ENCODE results near the gene CFAP100.

CFAP100 gene

GRCh38 chr3:126436826-126437717 lies 42.4 kb downstream of the CFAP100 start:
- no peak overlapping the region for H3K27ac ChIP-seq
- DNase-seq (ENCODE audit: low read depth, low spot score): no peak

DNA sequence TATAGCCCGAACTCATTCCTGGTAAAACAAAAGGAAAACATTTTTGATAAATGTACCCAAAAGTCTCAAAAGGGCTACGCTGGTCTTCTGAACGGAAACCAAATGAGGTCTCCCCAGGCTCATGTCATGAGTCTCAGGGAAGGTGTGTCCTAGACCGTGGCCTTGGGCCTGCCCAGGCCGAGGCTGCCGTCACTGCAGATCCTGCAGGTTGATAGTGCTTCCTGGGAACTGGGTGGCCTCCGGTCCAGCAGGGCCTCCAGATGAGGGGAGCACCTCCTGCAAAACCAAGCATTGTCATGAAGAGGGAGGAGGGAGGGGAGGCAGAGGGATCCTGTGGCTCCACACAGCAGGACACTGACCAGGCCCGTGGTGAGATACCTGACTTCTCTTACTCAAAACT lies 43.5 kb downstream of the CFAP100 start:
- no peak overlapping the region for H3K27ac ChIP-seq
- no peak for DNase-seq (ENCODE audit: low read depth, low spot score)

GRCh38 chr3:126438746-126439145 lies 44.0 kb downstream of the CFAP100 start:
- DNase-seq (ENCODE audit: low read depth, low spot score): no peak

GRCh38 chr3:126439346-126439967 lies 44.7 kb downstream of the CFAP100 start:
- no peak for DNase-seq (ENCODE audit: low read depth, low spot score)
- no peak overlapping the region for H3K27ac ChIP-seq

More at GRCh38 chr3:126438746-126439145, 44.0 kb downstream of the CFAP100 start:
- no peak overlapping the region for H3K27ac ChIP-seq

DNA sequence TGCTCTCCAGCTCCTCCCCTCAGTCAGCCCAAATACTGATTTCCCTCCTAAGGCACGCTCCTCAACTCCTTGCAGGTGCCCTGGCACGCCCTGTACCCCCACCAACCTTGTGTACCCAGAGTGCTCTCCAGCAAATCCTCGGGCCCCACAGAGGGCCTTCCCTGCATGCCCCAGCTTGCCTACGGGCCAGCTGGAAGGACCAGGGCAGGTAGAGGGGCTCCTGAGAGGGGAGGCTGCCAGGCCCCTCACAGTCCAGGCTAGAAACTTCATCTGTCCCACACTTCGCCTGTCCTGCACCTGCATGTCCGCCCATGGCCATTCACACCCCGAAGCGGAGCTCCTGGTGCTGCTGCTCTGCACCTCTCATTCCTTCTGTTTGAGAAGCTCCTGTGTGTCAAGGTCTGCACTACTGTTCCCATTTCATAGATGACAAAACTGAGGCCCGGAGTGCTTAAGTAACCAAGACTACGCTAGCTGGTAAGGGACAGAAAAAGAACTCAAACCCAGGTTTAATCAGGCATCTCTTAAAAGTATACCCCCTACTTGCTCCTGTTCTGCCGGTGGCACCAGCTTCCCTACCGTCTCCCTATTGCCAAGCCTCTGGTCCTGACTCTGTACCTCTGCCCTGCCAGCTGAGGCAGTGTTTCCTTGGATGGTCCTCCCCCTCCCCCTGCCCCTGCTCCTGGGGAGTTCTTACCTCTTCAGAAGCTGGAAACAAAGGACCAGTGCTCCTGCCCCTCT lies 45.4 kb downstream of the CFAP100 start:
- no peak for DNase-seq (ENCODE audit: low read depth, low spot score)
- no peak overlapping the region for H3K27ac ChIP-seq

GRCh38 chr3:126440709-126440995 lies 45.9 kb downstream of the CFAP100 start:
- DNase-seq (ENCODE audit: low read depth, low spot score): no peak
- no peak overlapping the region for H3K27ac ChIP-seq

GRCh38 chr3:126441256-126441880 lies 46.7 kb downstream of the CFAP100 start:
- H3K27ac ChIP-seq: no peak overlapping the region
- DNase-seq (ENCODE audit: low read depth, low spot score): no peak

DNA sequence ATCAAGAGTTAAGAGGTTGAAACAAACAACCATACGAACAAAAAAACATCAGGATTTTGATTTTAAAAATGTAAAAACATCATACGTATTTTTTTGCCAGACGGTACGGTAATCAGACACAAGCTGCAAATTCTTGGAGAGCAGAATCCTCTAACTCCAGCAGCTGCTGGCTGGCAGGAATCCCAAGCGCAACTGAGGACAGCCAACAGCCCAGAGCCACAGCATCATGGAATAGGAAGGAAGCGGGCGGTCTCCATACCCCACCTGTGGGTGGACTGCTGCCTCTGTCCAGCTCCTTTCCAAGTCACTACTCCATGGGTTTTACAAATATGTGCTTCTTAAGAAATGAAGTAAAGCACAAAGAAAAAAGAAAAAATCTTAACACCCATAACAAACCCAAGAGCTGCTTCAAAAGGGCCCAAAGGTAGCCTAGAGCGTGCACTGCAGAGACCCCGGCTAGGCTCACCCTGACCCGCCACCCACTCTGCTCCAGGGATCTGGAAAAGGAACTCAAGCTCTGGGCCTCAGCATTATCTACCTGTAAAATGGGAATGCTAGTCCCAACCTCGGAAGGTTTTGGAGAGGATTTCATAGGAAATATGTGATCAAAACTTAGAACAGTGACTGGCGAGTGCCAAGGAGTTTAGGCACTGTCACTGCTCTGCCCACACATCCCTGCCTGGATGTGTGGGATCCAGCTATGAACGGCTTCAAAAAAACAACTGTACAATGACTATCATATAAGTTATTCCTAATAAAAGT lies 47.6 kb downstream of the CFAP100 start:
- no peak for DNase-seq (ENCODE audit: low read depth, low spot score)
- no peak overlapping the region for H3K27ac ChIP-seq

DNA sequence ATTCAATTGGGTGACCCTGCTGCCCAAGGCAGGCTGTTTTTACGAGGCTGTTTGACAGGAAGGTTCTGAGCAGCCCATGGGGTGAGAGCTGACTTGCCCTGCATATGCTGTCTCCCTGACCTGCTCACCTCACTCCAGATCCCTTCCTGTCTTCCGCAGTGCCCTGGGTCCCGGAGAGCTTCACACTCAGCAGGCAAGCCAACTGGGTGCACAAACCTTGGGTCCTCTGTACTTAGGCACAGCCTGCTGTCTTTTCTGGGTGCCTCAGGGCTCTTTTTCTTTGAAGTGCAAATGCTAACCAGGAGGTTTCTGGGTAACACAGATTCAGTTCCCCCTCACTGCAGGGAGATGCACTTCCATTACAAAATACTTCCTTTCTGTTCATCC lies 48.1 kb downstream of the CFAP100 start:
- no peak overlapping the region for H3K27ac ChIP-seq
- DNase-seq (ENCODE audit: low read depth, low spot score): no peak

DNA sequence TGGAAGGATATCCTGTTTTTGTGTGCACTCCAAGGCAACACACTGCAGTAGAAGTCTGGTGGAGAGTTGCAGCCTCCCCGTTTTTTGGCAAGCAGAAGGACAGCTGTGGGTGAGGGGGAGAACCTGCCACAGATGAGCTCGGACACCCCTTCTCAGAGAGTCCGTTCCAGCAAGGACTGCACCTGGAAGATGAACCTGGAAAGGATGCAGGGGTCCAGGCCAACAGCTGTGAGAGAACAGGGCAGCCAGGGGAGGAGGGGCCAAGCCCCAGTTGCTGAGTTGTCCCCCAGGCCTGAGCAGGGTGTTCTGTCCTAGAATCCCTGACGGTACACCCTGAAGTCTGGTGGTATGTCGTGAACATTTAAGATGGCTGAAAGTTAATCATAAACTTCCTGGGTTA lies 50.8 kb downstream of the CFAP100 start:
- DNase-seq (ENCODE audit: low read depth, low spot score): no peak
- H3K27ac ChIP-seq: no peak overlapping the region

DNA sequence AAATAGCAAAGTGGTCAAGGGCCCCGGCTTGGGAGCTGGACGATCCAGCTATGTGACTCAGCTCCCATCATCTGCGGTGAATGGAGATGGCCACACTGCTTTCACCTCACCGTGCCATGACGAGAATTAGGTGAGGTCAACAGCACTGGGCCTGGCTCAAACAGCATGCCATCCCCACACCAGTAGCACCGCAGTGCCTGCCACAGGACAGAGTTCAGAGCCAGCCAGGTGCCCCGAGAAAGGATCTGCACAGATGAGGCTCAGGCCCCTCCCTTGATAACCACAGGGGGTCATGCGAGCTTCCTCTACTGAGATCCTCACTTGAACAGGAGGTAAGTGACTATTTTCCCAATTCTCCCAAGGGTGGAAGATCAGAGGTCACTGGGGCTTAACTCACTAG lies 51.6 kb downstream of the CFAP100 start:
- no peak for DNase-seq (ENCODE audit: low read depth, low spot score)
- no peak overlapping the region for H3K27ac ChIP-seq

- DNase-seq (ENCODE audit: low read depth, low spot score): peak; percentile 10
These were observed 52.1 kb downstream of the CFAP100 start for GRCh38 chr3:126446791-126447190.

DNA sequence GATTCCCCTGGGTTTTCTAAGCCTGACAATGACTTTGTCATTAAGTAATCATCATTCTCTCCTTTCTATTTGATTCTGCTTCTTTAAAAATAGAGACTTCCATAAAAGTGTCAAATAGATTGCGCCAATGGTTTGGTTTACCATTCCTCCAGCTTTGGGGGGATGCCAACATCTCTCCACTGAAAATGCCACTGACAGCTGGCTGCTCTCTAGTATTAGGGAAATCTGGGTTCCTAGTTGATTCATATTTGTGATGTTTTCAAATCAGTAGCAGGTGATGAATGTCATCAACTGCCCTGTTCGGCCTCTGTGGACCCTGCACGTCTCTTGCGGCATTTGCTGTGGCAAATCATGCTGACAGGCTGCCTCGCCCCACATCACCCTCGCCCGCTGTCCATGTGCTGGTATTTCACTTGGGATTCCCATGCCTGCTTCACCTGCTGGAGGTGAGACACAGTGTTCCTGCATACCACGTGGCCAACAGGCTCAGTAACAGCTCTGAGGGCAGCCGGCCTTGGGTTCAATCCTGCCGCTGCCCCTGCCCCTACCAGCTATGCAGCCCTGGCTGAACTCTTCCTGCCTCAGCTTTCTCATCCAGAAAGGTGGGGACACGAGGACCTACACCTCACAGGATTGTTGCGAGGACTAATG lies 52.9 kb downstream of the CFAP100 start:
- no peak overlapping the region for H3K27ac ChIP-seq
- DNase-seq (ENCODE audit: low read depth, low spot score): no peak

More at GRCh38 chr3:126446791-126447190, 52.1 kb downstream of the CFAP100 start:
- H3K27ac ChIP-seq: no peak overlapping the region

DNA sequence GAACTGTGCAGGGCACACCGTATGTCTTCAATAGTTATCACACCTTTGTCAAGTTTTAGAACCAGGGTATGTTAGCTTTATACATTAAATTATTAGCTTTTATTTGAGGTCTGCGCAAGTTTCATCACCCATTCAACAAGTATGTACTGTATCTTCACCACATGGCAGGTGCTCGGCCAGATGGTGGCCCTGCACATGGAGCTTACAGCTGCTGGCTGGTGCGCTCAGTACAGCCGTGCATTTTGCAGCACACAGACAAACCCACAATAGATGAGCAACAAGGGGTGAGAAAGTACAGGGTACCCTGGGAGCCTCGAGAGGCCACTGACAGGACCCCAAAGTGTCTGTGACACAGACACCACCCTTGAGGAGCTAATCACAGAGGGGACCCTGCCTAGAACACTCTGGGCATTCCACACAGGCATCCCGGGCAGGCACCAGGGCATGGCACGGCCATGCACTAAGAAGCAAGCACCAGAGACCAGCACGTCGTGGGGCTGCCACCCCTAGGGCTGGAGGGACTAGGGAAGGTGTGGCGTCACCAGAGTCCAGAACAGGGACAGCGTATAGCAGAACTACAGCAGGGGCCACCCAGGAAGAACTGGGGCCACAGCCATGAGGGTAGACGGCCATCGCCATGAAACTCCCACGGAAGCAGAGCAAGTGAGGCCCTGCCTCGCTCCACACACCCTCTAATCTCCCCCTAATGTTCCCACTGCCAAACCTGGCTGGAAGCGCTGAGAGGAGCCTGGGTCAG lies 53.6 kb downstream of the CFAP100 start:
- no peak overlapping the region for H3K27ac ChIP-seq
- DNase-seq (ENCODE audit: low read depth, low spot score): no peak

DNA sequence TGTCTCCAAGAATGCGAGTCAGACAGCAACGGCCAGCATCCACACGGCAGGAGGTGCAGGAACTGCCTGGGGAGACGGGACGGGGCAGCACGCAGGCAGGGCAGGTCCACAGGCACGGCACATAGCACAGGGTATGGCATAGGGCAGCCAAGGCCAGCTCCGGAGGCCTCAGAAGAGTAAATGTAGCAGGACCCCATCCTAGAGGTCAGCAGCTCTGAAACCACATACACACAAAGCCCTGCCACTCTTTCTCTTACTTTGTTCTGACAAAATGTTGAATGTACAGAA lies 54.1 kb downstream of the CFAP100 start:
- no peak for DNase-seq (ENCODE audit: low read depth, low spot score)
- no peak overlapping the region for H3K27ac ChIP-seq

GRCh38 chr3:126449621-126450051 lies 54.9 kb downstream of the CFAP100 start:
- no peak for DNase-seq (ENCODE audit: low read depth, low spot score)
- no peak overlapping the region for H3K27ac ChIP-seq

- no peak overlapping the region for H3K27ac ChIP-seq
- DNase-seq (ENCODE audit: low read depth, low spot score): no peak
These were observed 55.5 kb downstream of the CFAP100 start for GRCh38 chr3:126450219-126450618.

GRCh38 chr3:126450744-126451143 lies 56.0 kb downstream of the CFAP100 start:
- no peak overlapping the region for H3K27ac ChIP-seq
- DNase-seq (ENCODE audit: low read depth, low spot score): no peak

- DNase-seq (ENCODE audit: low read depth, low spot score): no peak
- H3K27ac ChIP-seq: no peak overlapping the region
These were observed 56.8 kb downstream of the CFAP100 start for GRCh38 chr3:126451511-126451910.

All from epithelial cell of prostate (primary cell).